HG02885 (cell line): Measurements from ENCODE around the gene NLRP1.
A peak's percentile ranks its signal among the peaks of the same experiment; 100 is the strongest.

Experiments used
- ATAC-seq: cut with Tn5 transposase; IDR thresholded peaks from one replicate; pipeline ENCODE4 v1.9.1; 2021; ENCODE audit warnings: mild to moderate bottlenecking; ENCODE audit not compliant: unreplicated experiment, poor library complexity

The NLRP1 gene

GRCh38 chr17:5584383-5585286 is at the start of gene NLRP1:
Gene NLRP1, minus strand, starts transcription at chr17:5584509. Its CDS starts 552 bp downstream, at chr17:5583957.
- peak; percentile 89 for ATAC-seq

DNA sequence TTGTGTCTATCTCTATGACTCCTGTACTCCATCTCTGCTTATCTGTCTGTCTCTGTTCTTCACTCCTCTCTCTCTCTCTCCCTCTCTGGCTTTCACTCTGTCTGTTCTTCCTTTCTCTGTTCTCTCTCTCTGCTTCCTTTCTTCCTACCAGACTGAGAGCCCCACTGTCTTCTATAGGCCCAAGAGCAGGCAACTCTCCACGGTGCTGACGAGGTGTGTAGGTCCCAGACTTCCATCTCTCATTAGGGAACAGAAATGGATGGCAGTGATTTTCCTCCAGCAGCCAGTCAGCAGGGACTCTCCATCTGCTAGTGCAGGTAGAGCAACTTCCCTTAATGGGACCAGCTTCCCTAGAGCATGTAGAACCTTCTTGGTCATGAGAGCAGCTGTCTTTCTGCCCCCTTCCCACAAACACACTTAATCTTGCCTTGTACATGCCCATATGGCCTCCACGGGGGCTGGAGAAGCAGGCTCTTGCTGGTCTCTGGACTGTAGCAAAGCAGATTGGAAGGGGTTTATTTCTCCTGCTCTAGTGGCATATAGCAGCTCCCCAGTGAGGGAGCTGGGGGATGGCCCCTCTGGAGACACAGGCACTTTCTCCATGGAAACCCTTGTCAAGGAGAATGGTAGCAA is 47.8 kb upstream of the NLRP1 start:
- no peak for ATAC-seq

- no peak for ATAC-seq
These were observed 46.1 kb upstream of the NLRP1 start for GRCh38 chr17:5630434-5630833.

DNA sequence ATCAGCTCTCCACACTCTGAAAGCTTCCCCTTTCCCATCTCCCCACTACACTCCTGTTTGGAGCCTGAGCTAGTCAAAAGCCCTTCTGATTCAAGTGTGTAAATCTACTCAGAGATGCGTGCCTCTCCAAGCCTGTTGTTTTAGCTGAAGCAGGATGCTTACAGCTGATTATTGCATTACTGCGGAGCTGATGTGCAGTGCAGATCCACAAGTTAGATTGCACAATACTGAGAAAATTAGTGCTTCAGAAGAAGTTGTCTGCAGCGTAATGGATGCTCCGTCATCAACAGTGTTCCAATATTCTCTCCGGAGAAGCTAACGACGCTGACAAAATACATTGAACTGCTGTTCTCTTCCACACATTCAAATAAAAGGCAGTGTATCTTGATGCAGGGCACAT is 44.8 kb upstream of the NLRP1 start:
- ATAC-seq = no peak

GRCh38 chr17:5628262-5628661 is 44.0 kb upstream of the NLRP1 start:
- no peak for ATAC-seq

- ATAC-seq = no peak
These were observed 39.9 kb upstream of the NLRP1 start for GRCh38 chr17:5624211-5624610.

DNA sequence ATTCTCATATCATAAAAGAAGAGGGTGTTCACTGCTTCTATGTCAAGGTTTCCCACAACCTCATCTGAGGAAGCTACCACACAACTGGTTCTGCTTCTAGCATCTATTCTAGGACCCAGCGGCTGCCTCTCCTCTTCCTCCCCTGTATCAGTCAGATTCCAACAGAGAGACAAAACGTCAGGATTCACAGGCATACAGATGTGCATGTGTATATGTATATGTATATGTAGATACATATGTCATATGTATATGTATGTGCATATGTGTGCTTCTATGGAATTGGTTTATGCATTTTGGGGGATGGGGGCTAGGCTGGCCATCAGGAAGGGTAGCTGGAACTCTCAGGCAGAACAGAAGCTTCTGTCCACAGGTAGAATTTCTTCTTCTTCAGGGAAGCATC is 37.4 kb upstream of the NLRP1 start:
- ATAC-seq = no peak

DNA sequence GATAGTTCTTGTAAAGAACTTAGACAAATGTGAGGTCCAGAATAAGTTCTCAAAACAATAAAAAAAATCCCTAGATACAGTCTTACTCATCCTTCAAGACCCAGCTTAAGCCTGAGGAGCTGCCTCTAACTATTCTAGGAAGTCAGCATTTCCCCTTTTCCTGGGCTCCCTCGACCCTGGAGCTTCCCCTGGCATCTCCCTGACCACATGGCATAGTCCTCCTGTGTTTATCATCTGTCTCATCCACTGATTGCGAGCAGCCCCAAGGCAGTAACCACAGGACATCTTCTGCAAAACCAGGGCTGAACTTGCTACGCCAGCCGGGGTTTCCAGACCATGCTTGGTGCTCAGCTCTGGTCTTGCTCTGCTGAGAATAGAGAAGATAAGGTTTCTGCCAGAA is 36.7 kb upstream of the NLRP1 start:
- no peak for ATAC-seq

DNA sequence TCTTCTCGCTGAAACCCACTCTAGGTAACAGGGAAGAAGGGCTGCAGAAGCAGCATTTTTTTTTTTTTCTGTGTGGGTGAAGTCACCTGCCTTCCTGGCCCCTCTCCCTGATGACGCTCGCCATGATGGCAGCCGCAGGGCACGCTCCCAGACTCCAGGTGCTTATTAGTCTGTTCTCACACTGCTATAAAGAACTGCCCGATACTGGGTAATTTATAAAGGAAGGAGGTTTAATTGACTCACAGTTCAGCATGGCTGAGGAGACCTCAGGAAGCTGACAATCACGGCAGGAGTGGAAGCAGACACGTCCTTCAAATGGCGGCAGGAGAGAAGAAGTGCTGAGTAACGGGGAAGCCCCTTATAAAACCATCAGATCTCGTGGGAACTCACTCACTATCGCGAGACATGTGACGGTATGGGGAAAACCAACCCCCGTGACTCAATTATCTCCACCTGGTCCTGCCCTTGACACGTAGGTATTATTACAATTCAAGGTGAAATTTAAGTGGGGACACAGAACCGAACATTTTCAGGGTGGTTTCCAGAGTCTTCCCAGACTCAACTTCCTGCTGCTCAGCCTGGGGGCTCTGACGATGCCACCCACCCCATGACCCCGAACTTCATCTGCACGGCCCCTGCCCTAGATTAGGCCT is 34.9 kb upstream of the NLRP1 start:
- peak; percentile 42 for ATAC-seq

DNA sequence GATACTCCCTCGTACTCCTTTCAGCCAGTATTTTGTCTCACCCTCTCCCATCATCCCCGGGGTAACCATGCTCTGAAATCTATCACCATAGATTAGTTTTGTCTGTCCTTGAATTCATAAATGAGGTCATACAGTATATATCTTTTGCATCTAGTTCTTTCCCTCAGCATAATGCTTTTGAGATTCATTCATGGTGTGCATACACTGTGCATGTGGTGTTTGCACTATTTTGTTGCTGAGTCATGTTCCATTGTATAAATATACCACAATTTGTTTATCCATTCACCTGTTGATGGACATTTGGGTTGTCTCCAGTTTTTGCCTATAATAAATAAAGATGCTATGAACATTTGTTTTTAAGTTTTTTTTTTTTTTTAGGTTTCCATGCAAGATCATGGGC is 34.2 kb upstream of the NLRP1 start:
- ATAC-seq = no peak

- ATAC-seq = no peak
These were observed 31.2 kb upstream of the NLRP1 start for GRCh38 chr17:5615476-5615875.

DNA sequence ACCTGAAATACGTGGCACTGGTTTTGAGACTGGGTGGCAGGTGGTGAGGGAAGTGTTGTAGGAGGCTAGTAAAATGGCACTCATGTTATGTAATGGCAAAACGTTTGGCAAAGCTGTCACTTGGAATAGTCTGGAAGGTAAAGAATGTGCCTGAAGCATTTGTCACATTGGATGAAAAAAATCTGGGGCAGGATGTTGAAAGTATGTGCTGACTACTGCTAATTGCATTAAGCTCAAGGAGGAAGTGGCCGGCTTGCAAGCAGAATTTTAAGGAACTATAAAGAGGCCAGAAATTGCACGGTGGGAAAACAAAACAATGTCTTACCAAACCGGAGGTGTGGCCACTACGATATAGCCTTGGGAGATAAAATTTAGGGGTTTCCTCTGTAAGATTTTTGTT is 26.6 kb upstream of the NLRP1 start:
- no peak for ATAC-seq

DNA sequence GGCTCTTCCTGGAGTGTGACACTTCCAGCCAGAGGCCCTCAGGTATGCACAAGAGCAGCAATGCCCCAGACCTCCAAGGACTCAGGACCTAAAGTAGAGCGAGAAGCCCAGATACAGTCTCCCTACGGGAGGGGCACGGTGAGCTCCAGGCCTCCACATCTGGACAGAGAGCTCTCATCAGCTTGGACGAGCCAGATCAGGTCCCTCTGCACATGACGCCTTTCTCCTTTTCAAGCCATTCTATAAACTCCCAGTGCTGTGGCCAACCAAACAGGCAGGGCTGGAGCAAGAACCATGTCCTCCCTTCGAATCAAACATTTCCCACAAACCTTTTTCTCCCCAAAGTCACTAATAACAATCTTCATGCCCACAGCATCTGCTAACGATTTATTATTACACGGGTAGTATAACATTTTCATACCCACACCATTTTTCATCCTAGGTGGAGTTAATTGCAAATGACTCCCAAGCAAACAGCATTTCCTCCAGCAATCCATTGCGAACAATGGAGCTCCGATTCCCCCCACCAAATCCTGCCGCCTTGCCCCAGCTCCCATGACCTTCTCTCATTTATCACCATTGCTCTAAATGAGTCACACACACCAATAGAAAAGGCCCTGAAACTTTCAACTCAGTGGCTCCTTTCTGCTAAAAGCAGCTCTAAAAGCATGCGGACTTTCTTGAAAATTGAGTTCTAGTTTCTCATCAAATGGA is 24.2 kb upstream of the NLRP1 start:
- no peak for ATAC-seq

- ATAC-seq = no peak
These were observed 23.6 kb upstream of the NLRP1 start for GRCh38 chr17:5607946-5608345.

DNA sequence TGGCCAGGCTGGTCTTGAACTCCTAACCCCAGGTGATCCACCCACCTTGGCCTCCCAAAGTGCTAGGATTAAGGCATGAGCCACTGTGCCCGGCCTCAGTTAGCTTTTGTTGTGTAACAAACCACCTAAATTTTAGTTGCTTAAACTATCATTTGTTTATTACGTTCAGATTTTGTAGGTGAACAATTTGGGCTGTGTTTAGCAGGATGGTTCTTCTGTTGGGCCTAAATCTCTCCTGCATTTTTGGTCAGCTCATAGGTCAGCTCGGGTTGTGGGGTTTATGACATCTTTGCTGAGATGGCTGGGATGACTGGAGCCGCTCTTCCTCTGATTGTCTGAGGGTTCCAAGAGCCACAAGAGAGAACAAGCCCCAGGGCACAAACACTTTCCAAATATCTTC is 21.1 kb upstream of the NLRP1 start:
- no peak for ATAC-seq

GRCh38 chr17:5600041-5600440 is 15.7 kb upstream of the NLRP1 start:
- no peak for ATAC-seq

DNA sequence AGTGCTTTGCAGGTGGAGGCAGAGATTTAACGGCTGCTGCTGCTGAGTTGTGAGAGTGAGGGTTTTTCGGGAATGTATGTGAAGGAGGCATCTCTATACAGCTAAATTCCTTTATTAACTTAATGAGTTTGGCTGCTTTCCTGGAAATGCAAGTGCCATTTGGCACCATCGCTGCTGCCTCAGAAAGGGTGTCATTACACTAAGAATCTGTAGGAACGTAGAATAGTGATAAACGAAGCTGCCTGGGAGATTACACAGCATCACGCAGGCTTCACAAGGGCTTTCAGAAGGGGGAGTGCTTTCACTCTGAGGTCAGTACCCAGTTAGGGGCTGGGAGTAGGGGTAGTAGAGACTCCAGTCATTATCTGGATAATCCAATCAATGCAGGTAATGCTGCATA is 14.1 kb upstream of the NLRP1 start:
- ATAC-seq = no peak

- ATAC-seq = no peak
These were observed 12.1 kb upstream of the NLRP1 start for GRCh38 chr17:5596421-5596820.

DNA sequence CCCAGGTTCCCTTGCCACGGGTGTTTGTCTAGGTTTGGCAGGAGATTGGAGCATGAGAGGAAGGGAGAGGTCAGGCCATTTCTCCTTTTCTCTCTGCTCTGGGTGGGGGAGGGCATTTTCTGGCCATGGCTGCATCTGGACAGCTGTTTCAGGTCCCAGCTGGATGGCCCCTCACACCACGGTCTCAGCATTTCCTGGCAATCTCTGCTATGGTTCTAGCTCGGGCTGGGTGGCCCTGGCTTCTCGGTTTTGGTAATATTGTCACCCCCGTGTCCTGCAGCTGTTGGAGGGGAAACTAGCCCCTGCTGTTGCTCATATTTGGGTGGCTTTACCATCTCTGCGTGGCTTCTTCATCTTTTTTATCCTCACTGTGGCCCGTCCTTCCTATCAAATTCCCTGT is 11.5 kb upstream of the NLRP1 start:
- ATAC-seq = no peak

- no peak for ATAC-seq
These were observed 8.1 kb upstream of the NLRP1 start for GRCh38 chr17:5592382-5592781.

- no peak for ATAC-seq
These were observed 7.7 kb upstream of the NLRP1 start for GRCh38 chr17:5591966-5592365.
